SK-N-SH (cell line): Measurements from ENCODE around the gene ZNF407. TPM values are rescaled to one million over a fixed set of nuclear protein-coding genes. Genes with fewer than 3 reads are reported as not detected.

Experiments used
- CTCF ChIA-PET: fragments of 300-600, 350-600 bp; formaldehyde crosslinking; extraction: SDS; loops from one replicate; lab custom pipeline; 2021; lab: Yijun Ruan, JAX
- POLR2A ChIA-PET: fragments of 350-600 bp; sonication (Branson Sonifier 250); formaldehyde crosslinking; extraction: SDS; loops from one replicate; lab custom pipeline; 2020; ENCODE audit warnings: antibody characterized with exemption, inconsistent platforms; lab: Yijun Ruan, JAX
- DNase-seq: peaks from one replicate; pipeline ENCODE4 v3.0.0; 2012
- H2AFZ ChIP-seq: fragments of 200-600 bp; sonication (generic); 2 replicates; pipeline ENCODE4 v1.8.1; 2016; ENCODE audit warnings: antibody characterized with exemption, mild to moderate bottlenecking, low read depth
- H3F3A ChIP-seq: fragments of 200-600 bp; sonication (generic); replicated peaks from 2 replicates; pipeline ENCODE3; 2016; ENCODE audit warnings: antibody characterized with exemption, mild to moderate bottlenecking; ENCODE audit not compliant: insufficient read depth
- H3K27ac ChIP-seq, 2 experiments: fragments of 200-500 bp in 1 of 2; fragments of 200-600 bp in 1 of 2; sonication (Bioruptor generic) in 1 of 2; sonication (generic), shearing (Covaris generic) in 1 of 2; 2 replicates each; pipeline versions ENCODE4 v1.5.1 to v1.6.1; 2014 to 2016; ENCODE audit warnings: low read depth in 2 of 2, inconsistent platforms in 1 of 2, low read length in 1 of 2, mild to moderate bottlenecking in 1 of 2, mixed read lengths in 1 of 2
- H3K27me3 ChIP-seq: fragments of 200-600 bp; sonication (generic), shearing (Covaris generic); 2 replicates; pipeline ENCODE4 v1.6.1; 2016; ENCODE audit warnings: mixed run types; ENCODE audit not compliant: insufficient read depth
- H3K36me3 ChIP-seq, 2 experiments: fragments of 200-500 bp in 1 of 2; fragments of 200-600 bp in 1 of 2; sonication (Bioruptor generic) in 1 of 2; sonication (generic) in 1 of 2; replicated peaks in 1 of 2; 2 replicates each; pipeline versions ENCODE3 to v1.5.1; 2014 to 2016; ENCODE audit warnings: low read length in 1 of 2, mild to moderate bottlenecking in 1 of 2; ENCODE audit not compliant: insufficient read depth in 2 of 2, control insufficient read depth in 1 of 2
- H3K4me1 ChIP-seq, 2 experiments: fragments of 200-500 bp in 1 of 2; fragments of 200-600 bp in 1 of 2; sonication (Bioruptor generic) in 1 of 2; sonication (generic), shearing (Covaris generic) in 1 of 2; 2 replicates each; pipeline versions ENCODE4 v1.5.1 to v1.6.1; 2014 to 2016; ENCODE audit warnings: low read depth in 1 of 2, low read length in 1 of 2, mixed run types in 1 of 2; ENCODE audit not compliant: insufficient read depth in 2 of 2, control insufficient read depth in 1 of 2
- H3K4me2 ChIP-seq: fragments of 200-600 bp; sonication (generic), shearing (Covaris generic); 2 replicates; pipeline ENCODE4 v1.6.1; 2017; ENCODE audit warnings: mixed run types
- H3K4me3 ChIP-seq, 2 experiments: fragments of 200-500 bp in 1 of 2; fragments of 200-600 bp in 1 of 2; sonication (Bioruptor generic) in 1 of 2; sonication (generic), shearing (Covaris generic) in 1 of 2; 2 replicates each; pipeline versions ENCODE4 v1.5.1 to v1.8.1; 2014 to 2016; ENCODE audit warnings: low read depth in 2 of 2, inconsistent platforms in 1 of 2, low read length in 1 of 2, mild to moderate bottlenecking in 1 of 2, mixed read lengths in 1 of 2, moderate library complexity in 1 of 2
- H3K79me2 ChIP-seq: fragments of 200-600 bp; sonication (generic); 2 replicates; pipeline ENCODE4 v1.8.1; 2017; ENCODE audit warnings: mild to moderate bottlenecking; ENCODE audit not compliant: insufficient read depth
- H3K9ac ChIP-seq: fragments of 200-600 bp; sonication (generic); 2 replicates; pipeline ENCODE4 v1.6.1; 2017; ENCODE audit warnings: mixed run types
- H3K9me2 ChIP-seq: fragments of 200-600 bp; sonication (generic); 2 replicates; pipeline ENCODE4 v1.6.1; 2017; ENCODE audit warnings: mixed run types
- H3K9me3 ChIP-seq: fragments of 200-600 bp; sonication (generic); 2 replicates; pipeline ENCODE4 v1.6.1; 2017; ENCODE audit warnings: mixed run types, mild to moderate bottlenecking, moderate library complexity
- H4K20me1 ChIP-seq: fragments of 200-600 bp; sonication (generic); 2 replicates; pipeline ENCODE4 v1.6.1; 2017; ENCODE audit warnings: mild to moderate bottlenecking, mixed run types; ENCODE audit not compliant: insufficient read depth
- ELF1 ChIP-seq: IDR thresholded peaks from 2 replicates; pipeline ENCODE4 v1.4.0; 2012
- FOXJ3 ChIP-seq: sonication (generic); formaldehyde crosslinking; IDR thresholded peaks from 2 replicates; pipeline ENCODE4 v1.5.1; 2020; ENCODE audit warnings: mild to moderate bottlenecking, missing genetic modification reagents
- GABPA ChIP-seq: IDR thresholded peaks from 2 replicates; pipeline ENCODE4 v1.4.0; 2012; ENCODE audit warnings: low read depth, mild to moderate bottlenecking
- GATA2 ChIP-seq: sonication (generic); formaldehyde crosslinking; IDR thresholded peaks from 2 replicates; pipeline ENCODE4 v1.5.0; 2020; ENCODE audit warnings: mild to moderate bottlenecking, missing genetic modification reagents
- MEF2A ChIP-seq: IDR thresholded peaks from 2 replicates; pipeline ENCODE4 v1.4.0; 2012; ENCODE audit warnings: low read depth, borderline replicate concordance
- NFIC ChIP-seq: IDR thresholded peaks from 2 replicates; pipeline ENCODE4 v1.4.0; 2012; ENCODE audit warnings: borderline replicate concordance
- POLR2AphosphoS5 ChIP-seq: IDR thresholded peaks from 2 replicates; pipeline ENCODE4 v1.6.1; 2012; ENCODE audit warnings: low read depth, low read length
- RCOR1 ChIP-seq: fragments of 150-350 bp; IDR thresholded peaks from 2 replicates; pipeline ENCODE4 v1.6.1; 2017; ENCODE audit warnings: antibody characterized with exemption, low read length
- WGBS: methylation state at CpG from one replicate; pipeline ENCODE4 v1.1.6; 2017; ENCODE audit warnings: low lambda C conversion rate; 5-methylcytosine and 5-hydroxymethylcytosine counted together
- polyA plus RNA-seq, 3 experiments: library from polyadenylated mRNA; depleted of rRNA; stranded (reverse); fragments of >200 nt; gene quantifications; 2 replicates each; pipeline ENCODE4 v1.2.3, GENCODE V29; 2012
- TF ChIP-seq, protein P1 (sequence below): IDR thresholded peaks from 2 replicates; pipeline ENCODE4 v1.4.0; 2012; ENCODE audit warnings: low read depth, borderline replicate concordance
- TF ChIP-seq, protein P2 (sequence below): fragments of 150-350 bp; IDR thresholded peaks from 2 replicates; pipeline ENCODE4 v1.6.1; 2016; ENCODE audit warnings: mild to moderate bottlenecking, low read depth, low read length
- TF ChIP-seq, protein P3 (sequence below): fragments of 200-600 bp; sonication (generic); IDR thresholded peaks from 2 replicates; pipeline ENCODE4 v1.6.1; 2017; ENCODE audit warnings: antibody characterized with exemption, mild to moderate bottlenecking, moderate library complexity
- TF ChIP-seq, protein P4 (sequence below): IDR thresholded peaks from 2 replicates; pipeline ENCODE4 v1.6.1; 2012; ENCODE audit warnings: mild to moderate bottlenecking, low read depth, low read length, moderate library complexity

Gene ZNF407
- polyA plus RNA-seq, 1 of the 3 experiments (the other 2 are of a cell fraction), result 2.6 TPM

DNA sequence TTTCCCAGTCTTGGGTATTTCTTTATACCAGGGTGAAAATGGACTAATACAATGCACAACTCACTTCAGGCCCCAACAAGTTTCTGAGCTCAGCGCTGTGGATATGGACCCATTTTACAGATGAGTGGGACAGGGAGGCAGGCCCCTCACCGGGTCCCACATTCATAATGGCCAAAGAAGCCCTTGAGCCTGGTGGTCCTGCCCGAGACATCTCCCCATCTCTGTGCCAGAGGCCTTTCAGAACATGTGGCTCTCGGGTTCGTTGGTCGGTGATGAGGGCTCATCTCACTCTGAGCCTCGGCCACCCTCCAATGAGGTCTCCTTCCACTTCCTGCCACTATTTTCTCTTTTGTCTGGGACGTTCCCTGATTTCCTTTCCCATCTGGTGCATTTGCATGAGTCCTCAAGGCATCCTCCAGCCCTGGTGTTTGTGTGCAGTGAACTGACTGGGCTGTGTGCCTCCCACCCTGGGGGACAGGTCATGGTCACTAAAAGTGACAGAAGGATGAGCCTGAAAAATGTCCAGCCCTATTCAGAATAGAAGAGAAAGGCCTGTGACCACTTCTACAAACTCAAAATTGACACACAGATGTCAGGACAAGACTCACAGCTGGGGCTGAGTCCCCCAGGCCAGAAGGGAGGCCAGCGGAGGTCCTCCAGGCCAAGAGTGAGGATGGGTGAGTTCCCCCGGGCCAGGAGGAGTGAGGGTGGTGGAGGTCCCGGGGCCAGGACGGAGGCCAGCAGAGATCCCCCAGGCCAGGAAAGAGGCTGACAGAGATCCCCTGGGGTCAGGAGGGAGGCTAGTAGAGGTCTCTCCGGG lies 476.7 kb downstream of the ZNF407 start:
- no peaks in the 10 kb centered on the region for H3K9me2 ChIP-seq
- TF ChIP-seq POLR2AphosphoS5 (no peak), ELF1 (no peak), RCOR1 (no peak), GATA2 (CRISPR knock-in tag) (no peak), FOXJ3 (no peak), GABPA (no peak), MEF2A (no peak), NFIC (no peak)
- TF ChIP-seq, protein P1, sequence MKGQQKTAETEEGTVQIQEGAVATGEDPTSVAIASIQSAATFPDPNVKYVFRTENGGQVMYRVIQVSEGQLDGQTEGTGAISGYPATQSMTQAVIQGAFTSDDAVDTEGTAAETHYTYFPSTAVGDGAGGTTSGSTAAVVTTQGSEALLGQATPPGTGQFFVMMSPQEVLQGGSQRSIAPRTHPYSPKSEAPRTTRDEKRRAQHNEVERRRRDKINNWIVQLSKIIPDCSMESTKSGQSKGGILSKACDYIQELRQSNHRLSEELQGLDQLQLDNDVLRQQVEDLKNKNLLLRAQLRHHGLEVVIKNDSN, result no peak
- TF ChIP-seq, protein P2, sequence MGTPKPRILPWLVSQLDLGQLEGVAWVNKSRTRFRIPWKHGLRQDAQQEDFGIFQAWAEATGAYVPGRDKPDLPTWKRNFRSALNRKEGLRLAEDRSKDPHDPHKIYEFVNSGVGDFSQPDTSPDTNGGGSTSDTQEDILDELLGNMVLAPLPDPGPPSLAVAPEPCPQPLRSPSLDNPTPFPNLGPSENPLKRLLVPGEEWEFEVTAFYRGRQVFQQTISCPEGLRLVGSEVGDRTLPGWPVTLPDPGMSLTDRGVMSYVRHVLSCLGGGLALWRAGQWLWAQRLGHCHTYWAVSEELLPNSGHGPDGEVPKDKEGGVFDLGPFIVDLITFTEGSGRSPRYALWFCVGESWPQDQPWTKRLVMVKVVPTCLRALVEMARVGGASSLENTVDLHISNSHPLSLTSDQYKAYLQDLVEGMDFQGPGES, result no peak
- TF ChIP-seq, protein P3, sequence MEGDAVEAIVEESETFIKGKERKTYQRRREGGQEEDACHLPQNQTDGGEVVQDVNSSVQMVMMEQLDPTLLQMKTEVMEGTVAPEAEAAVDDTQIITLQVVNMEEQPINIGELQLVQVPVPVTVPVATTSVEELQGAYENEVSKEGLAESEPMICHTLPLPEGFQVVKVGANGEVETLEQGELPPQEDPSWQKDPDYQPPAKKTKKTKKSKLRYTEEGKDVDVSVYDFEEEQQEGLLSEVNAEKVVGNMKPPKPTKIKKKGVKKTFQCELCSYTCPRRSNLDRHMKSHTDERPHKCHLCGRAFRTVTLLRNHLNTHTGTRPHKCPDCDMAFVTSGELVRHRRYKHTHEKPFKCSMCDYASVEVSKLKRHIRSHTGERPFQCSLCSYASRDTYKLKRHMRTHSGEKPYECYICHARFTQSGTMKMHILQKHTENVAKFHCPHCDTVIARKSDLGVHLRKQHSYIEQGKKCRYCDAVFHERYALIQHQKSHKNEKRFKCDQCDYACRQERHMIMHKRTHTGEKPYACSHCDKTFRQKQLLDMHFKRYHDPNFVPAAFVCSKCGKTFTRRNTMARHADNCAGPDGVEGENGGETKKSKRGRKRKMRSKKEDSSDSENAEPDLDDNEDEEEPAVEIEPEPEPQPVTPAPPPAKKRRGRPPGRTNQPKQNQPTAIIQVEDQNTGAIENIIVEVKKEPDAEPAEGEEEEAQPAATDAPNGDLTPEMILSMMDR, result no peak
- TF ChIP-seq, protein P4, sequence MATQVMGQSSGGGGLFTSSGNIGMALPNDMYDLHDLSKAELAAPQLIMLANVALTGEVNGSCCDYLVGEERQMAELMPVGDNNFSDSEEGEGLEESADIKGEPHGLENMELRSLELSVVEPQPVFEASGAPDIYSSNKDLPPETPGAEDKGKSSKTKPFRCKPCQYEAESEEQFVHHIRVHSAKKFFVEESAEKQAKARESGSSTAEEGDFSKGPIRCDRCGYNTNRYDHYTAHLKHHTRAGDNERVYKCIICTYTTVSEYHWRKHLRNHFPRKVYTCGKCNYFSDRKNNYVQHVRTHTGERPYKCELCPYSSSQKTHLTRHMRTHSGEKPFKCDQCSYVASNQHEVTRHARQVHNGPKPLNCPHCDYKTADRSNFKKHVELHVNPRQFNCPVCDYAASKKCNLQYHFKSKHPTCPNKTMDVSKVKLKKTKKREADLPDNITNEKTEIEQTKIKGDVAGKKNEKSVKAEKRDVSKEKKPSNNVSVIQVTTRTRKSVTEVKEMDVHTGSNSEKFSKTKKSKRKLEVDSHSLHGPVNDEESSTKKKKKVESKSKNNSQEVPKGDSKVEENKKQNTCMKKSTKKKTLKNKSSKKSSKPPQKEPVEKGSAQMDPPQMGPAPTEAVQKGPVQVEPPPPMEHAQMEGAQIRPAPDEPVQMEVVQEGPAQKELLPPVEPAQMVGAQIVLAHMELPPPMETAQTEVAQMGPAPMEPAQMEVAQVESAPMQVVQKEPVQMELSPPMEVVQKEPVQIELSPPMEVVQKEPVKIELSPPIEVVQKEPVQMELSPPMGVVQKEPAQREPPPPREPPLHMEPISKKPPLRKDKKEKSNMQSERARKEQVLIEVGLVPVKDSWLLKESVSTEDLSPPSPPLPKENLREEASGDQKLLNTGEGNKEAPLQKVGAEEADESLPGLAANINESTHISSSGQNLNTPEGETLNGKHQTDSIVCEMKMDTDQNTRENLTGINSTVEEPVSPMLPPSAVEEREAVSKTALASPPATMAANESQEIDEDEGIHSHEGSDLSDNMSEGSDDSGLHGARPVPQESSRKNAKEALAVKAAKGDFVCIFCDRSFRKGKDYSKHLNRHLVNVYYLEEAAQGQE, result no peak
- H3K27me3 ChIP-seq, result no peaks in the 10 kb centered on the region
- DNase-seq, result no peak
- H3K79me2 ChIP-seq, result no peaks in the 10 kb centered on the region
- no peaks in the 10 kb centered on the region for H4K20me1 ChIP-seq
- ChIA-PET POLR2A (no interaction called here), CTCF (no interaction called here)
- no peak overlapping the region for H3K4me3 ChIP-seq
- H3F3A ChIP-seq, result peaks cover 4% of the 10 kb centered on the region
- H2AFZ ChIP-seq, result no peak overlapping the region
- no peak overlapping the region for H3K4me2 ChIP-seq
- H3K9ac ChIP-seq, result no peak overlapping the region
- H3K27ac ChIP-seq, result no peak overlapping the region
- H3K9me3 ChIP-seq, result 0 out of 2 replicates have a peak, but pooled peaks cover 6% of the 10 kb centered on the region
- H3K4me1 ChIP-seq, result peaks cover 0 to 10% of the 10 kb centered on the region in 2 experiments; a peak in 2 of 4 replicates
- no peaks in the 10 kb centered on the region for H3K36me3 ChIP-seq
- WGBS, result 83% methylated on average over 13 of the region's 13 CpGs
